ENCODE data around the gene BPIFB1. TPM values are rescaled to one million over a fixed set of nuclear protein-coding genes. Genes with fewer than 3 reads are reported as not detected.

Gene BPIFB1
- total RNA-seq, 1 experiment from 2014 or later = not detected

DNA sequence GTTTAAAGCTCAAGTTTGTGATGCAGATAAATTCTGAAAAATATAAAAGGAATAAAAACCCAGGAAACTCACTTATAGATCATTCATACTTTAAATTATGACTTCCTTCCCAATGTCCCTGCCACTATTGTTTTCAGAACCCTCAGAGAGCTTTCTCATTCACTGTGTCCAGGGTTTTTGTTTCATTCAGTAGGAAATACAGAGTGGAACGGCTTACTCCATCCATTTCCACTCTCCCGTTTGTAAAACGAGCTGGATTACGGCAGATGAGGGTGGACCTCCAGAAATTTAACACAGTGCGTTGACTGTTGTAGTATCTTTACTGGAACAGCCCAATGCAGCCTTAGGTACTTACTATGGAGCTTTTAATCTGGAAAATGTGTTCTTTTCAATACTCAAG lies 23.6 kb upstream of the BPIFB1 start:
- Mint-ChIP-seq H3K4me3 (ENCODE audit: unreplicated experiment) (no peak overlapping the region), H3K27ac (ENCODE audit: low read depth, unreplicated experiment) (no peak overlapping the region), H3K9me3 (ENCODE audit: unreplicated experiment) (peaks cover 3% of the 10 kb centered on the region), H3K4me1 (ENCODE audit: insufficient read depth, unreplicated experiment) (peaks cover 5% of the 10 kb centered on the region), H3K27me3 (ENCODE audit: insufficient read depth, unreplicated experiment) (peaks cover 71% of the 10 kb centered on the region), H3K36me3 (ENCODE audit: insufficient read depth, unreplicated experiment) (no peaks in the 10 kb centered on the region)
- intact Hi-C loops (cut with micrococcal nuclease) = no loop called here
- DNase-seq (ENCODE audit: unreplicated experiment) = no peak
- no peak for TF ChIP-seq CTCF (IDR thresholded peaks at IDR 0.05; ENCODE audit: unreplicated experiment)
- ChIA-PET CTCF (interaction anchor here (0.7 to 1.7 kb wide), 6 partner anchors 32 to 736 kb away, joined by 3 to 7 read pairs (median 3); no protein-coding TSS in a partner anchor), POLR2A (interaction anchor here (0.8 kb wide), 1 partner anchor 25 kb away, joined by 3 read pairs; no protein-coding TSS in a partner anchor)
- BruUV-seq (replicated peaks) = no TSS peak

DNA sequence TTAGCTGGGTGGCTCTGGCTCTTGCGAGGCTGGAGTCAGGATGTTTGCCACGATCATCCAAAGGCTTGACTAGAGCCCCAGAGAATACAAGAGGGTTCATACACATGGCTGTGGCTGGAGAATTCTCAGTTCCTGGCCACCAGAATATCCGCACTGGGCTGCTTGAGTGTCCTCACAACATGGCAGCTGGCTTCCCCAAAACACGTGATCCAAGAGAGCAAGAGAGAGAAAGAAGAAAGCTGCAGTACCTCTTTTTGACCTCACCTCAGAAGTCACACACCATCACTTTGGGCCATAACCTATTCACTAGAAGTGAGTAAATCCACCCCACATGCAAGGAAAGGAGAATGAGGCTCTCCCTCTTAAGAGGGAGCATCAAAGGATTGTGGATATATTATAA lies 21.5 kb upstream of the BPIFB1 start:
- no peak overlapping the region for H3K4me3 Mint-ChIP-seq (ENCODE audit: unreplicated experiment)
- H3K27me3 Mint-ChIP-seq (ENCODE audit: insufficient read depth, unreplicated experiment) = peaks cover 50% of the 10 kb centered on the region
- ChIA-PET CTCF (interaction anchor here (0.6 to 2.5 kb wide), 4 partner anchors 9 to 38 kb away, joined by 3 to 8 read pairs (median 6); no protein-coding TSS in a partner anchor), POLR2A (no interaction called here)
- BruUV-seq (replicated peaks) = no TSS peak
- peaks cover 5% of the 10 kb centered on the region for H3K4me1 Mint-ChIP-seq (ENCODE audit: insufficient read depth, unreplicated experiment)
- no peak for TF ChIP-seq CTCF (IDR thresholded peaks at IDR 0.05; ENCODE audit: unreplicated experiment)
- no peak for DNase-seq (ENCODE audit: unreplicated experiment)
- no peaks in the 10 kb centered on the region for H3K9me3 Mint-ChIP-seq (ENCODE audit: unreplicated experiment)
- H3K36me3 Mint-ChIP-seq (ENCODE audit: insufficient read depth, unreplicated experiment) = no peaks in the 10 kb centered on the region
- H3K27ac Mint-ChIP-seq (ENCODE audit: low read depth, unreplicated experiment) = no peak overlapping the region
- intact Hi-C loops (cut with micrococcal nuclease) = no loop called here

DNA sequence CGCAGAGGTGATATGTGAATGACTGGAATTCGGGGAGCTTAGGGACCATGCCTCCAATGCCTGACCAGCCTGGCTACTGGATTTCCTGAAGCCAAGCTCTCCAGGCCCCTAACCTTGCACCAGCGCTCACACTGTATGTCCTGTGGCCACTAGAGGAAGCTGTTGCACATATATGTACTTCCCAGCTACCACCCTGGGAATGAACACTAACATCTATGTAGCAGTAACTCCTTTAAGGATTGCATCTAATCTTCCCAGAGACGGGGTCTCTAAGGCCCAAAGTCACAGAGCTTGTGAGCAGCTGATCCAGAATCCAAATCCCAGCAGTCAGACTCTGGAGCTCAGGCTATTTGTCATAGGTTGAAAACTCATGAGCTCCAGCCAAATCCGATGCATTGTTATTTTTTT lies 20.4 kb upstream of the BPIFB1 start:
- peaks cover 5% of the 10 kb centered on the region for H3K4me1 Mint-ChIP-seq (ENCODE audit: insufficient read depth, unreplicated experiment)
- CTCF ChIA-PET = interaction anchor here (0.5 to 2.5 kb wide), 9 partner anchors 9 to 583 kb away, joined by 3 to 8 read pairs (median 3); no protein-coding TSS in a partner anchor
- H3K36me3 Mint-ChIP-seq (ENCODE audit: insufficient read depth, unreplicated experiment) = no peaks in the 10 kb centered on the region
- BruUV-seq (replicated peaks) = no TSS peak
- H3K4me3 Mint-ChIP-seq (ENCODE audit: unreplicated experiment) = no peak overlapping the region
- POLR2A ChIA-PET = interaction anchor here (0.7 kb wide), 1 partner anchor 40 kb away, joined by 3 read pairs; no protein-coding TSS in a partner anchor
- intact Hi-C loops (cut with micrococcal nuclease) = no loop called here
- H3K9me3 Mint-ChIP-seq (ENCODE audit: unreplicated experiment) = no peaks in the 10 kb centered on the region
- no peak overlapping the region for H3K27ac Mint-ChIP-seq (ENCODE audit: low read depth, unreplicated experiment)
- TF ChIP-seq CTCF (IDR thresholded peaks at IDR 0.05; ENCODE audit: unreplicated experiment) = peak; percentile 45
- DNase-seq (ENCODE audit: unreplicated experiment) = peak; percentile 60
- peaks cover 54% of the 10 kb centered on the region for H3K27me3 Mint-ChIP-seq (ENCODE audit: insufficient read depth, unreplicated experiment)

GRCh38 chr20:33263784-33264183 lies 19.2 kb upstream of the BPIFB1 start:
- CTCF ChIA-PET = interaction anchor here (0.9 to 2.5 kb wide), 4 partner anchors 11 to 36 kb away, joined by 3 to 8 read pairs (median 4); no protein-coding TSS in a partner anchor
- Mint-ChIP-seq H3K9me3 (ENCODE audit: unreplicated experiment) (no peaks in the 10 kb centered on the region), H3K4me3 (ENCODE audit: unreplicated experiment) (no peak overlapping the region), H3K27me3 (ENCODE audit: insufficient read depth, unreplicated experiment) (peaks cover 59% of the 10 kb centered on the region), H3K27ac (ENCODE audit: low read depth, unreplicated experiment) (no peak overlapping the region), H3K4me1 (ENCODE audit: insufficient read depth, unreplicated experiment) (peaks cover 5% of the 10 kb centered on the region), H3K36me3 (ENCODE audit: insufficient read depth, unreplicated experiment) (no peaks in the 10 kb centered on the region)
- no peak for DNase-seq (ENCODE audit: unreplicated experiment)
- BruUV-seq (replicated peaks) = no TSS peak
- intact Hi-C loops (cut with micrococcal nuclease) = no loop called here
- POLR2A ChIA-PET = no interaction called here
- TF ChIP-seq CTCF (IDR thresholded peaks at IDR 0.05; ENCODE audit: unreplicated experiment) = no peak
